ENCODE results near the gene LETM1. TPM values are rescaled to one million over a fixed set of nuclear protein-coding genes. Genes with fewer than 3 reads are reported as not detected.

LETM1 gene
- polyA plus RNA-seq, 3 donors = 14.2 to 45.8 (median 19.9) TPM

DNA sequence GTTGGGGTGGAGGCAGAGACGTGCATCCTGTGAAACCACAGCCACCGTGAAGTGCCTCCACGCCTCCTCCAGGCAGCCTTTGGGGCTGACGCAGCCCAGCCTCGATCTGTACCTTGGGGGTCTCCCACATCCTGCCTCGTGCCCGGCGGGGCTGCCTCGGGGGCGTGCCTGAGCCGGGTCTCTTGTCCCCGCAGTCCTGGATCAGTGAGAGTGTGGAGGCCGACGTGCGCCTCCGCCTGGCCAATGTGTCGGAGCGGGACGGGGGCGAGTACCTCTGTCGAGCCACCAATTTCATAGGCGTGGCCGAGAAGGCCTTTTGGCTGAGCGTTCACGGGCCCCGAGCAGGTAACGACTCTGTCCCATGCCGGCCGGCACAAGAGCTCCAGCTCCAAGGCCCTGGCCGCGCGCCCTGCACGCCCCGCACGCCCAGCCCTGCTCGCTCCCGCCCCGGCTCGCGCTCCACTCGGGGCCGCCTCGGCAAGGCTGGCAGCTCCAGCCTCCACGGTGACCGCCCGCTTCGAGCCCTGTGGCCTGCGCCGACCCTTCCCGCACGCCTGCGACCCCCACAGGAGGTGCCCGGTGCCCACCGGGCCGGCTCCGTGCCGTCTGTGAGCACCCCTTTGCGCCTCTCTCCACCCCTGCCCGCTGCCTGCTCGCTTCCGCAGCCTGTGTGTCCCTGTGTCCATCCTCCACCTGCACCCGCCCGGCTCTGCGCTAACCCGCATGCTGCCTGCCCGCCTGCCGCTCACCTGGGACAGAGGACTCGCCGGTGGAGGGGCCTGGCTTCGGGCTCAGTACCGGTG is 53.0 kb downstream of the LETM1 start:
- WGBS, 3 donors = 90 to 93% (median 92%) methylated on average over 59 to 71 of the region's 71 CpGs
- H3K27ac ChIP-seq (ENCODE audit: low read depth, low read length) = no peak overlapping the region

DNA sequence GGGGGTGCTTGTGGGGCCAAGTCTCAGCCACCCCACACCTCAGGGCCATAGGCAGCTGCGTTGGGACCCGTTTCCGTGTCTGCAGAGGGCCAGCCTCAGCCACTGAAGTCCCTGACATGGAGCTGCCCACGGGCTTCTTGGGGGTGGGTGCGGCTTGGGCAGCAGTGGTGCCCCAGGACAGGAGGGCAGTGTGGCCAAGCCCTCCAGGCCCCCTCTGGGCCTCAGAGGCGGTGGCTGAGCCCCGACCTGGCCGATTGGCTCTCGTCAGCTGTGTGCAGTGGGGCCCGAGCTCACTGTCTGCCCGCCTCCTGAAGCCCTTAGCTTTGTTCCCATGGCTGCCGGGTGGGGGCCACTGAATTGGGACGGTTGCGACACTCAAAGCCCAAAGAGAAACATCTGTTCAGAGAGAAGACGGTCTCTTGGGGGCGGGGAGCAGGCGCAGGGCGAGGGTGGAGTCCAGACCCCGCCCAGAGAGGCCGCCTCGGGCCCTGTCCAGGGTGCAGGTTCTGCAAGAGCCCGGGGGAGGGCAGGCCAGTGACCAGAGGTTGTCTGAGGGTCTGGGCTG is 53.7 kb downstream of the LETM1 start:
- no peak overlapping the region for H3K27ac ChIP-seq (ENCODE audit: low read depth, low read length)
- 58 to 88% (median 64%) methylated on average over 21 to 22 of the region's 22 CpGs for WGBS, 3 donors

GRCh38 chr4:1801286-1801958 is 54.5 kb downstream of the LETM1 start:
- 93 to 96% (median 93%) methylated on average over 48 to 56 of the region's 56 CpGs for whole genome bisulfite sequencing, 3 donors
- H3K27ac ChIP-seq (ENCODE audit: low read depth, low read length) = no peak overlapping the region

DNA sequence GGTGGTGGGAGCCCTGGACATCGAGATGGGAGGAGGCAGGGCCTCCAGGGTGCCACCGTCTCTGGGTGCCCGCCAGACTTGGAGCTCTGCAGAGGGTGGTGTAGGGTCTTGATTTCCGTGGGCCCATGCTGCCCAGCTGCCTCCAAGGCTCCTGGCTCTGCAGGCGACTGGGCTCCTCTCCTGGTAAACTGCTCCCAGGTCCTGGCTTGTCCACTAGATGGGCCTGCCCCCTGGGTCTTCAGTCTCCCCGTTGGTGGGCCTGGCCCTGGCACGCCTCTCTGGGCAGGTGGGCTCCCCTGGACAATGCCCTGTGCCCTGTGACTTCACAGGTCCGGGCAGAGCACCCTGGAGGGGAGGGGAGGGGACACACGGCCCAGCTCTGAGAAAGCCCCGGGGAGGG is 55.2 kb downstream of the LETM1 start:
- H3K27ac ChIP-seq (ENCODE audit: low read depth, low read length) = no peak overlapping the region
- WGBS, 3 donors = 77 to 91% (median 88%) methylated on average over 9 to 10 of the region's 10 CpGs

DNA sequence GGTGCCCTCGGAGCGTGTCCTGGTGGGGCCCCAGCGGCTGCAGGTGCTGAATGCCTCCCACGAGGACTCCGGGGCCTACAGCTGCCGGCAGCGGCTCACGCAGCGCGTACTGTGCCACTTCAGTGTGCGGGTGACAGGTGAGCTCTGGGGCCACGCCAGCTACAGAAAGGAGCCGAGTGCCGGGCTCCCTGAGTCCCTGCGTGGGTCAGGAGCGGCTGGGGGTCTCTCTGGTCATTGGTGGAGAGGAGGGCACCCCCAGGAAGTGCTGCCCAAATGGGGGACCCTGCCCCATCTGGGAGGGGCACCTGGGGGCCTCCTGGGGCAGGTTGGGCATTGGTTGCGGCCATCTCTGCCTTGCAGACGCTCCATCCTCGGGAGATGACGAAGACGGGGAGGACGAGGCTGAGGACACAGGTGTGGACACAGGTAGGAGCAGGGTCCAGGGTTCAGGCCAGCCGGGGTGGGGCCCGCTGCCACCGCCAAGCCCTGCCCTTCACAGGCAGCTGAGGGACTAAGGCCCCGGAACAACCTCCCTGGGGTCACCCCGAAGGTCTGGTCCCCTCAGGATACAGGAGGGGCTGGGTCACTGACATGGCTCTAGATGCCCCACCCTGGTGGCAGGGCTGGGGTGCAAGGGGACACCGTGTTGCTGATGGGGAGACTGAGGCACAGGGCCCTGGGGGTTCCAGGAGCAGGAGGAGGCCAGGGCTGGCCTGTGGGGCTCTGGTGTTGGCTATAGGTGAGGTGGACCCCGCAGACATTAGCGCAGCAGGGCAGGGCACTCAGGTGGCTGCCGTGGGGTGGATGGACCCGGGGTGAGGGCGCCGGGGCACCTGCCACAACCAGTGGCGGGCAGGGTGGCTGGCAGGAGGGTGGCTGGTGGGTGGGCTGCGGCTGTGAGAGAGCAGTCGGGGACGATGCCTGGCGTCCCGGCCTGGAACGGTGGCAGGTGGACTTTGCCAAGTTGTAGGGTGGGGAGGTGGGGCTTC is 56.3 kb downstream of the LETM1 start:
- H3K27ac ChIP-seq (ENCODE audit: low read depth, low read length) = no peak overlapping the region
- WGBS, 3 donors = 88 to 94% (median 92%) methylated on average over 39 to 41 of the region's 41 CpGs

- WGBS, 3 donors = 81 to 90% (median 85%) methylated on average over 30 of the region's 30 CpGs
- no peak overlapping the region for H3K27ac ChIP-seq (ENCODE audit: low read depth, low read length)
These were observed 57.2 kb downstream of the LETM1 start for GRCh38 chr4:1798580-1799386.

GRCh38 chr4:1797861-1798579 is 57.9 kb downstream of the LETM1 start:
- H3K27ac ChIP-seq (ENCODE audit: low read depth, low read length) = no peak overlapping the region
- WGBS, 3 donors = 73 to 84% (median 79%) methylated on average over 24 to 27 of the region's 27 CpGs

- H3K27ac ChIP-seq (ENCODE audit: low read depth, low read length) = no peak overlapping the region
- 69 to 88% (median 81%) methylated on average over 16 of the region's 16 CpGs for WGBS, 3 donors
These were observed 58.6 kb downstream of the LETM1 start for GRCh38 chr4:1797298-1797860.

GRCh38 chr4:1796486-1797204 is 59.3 kb downstream of the LETM1 start:
- no peak overlapping the region for H3K27ac ChIP-seq (ENCODE audit: low read depth, low read length)
- 82 to 95% (median 92%) methylated on average over 14 of the region's 14 CpGs for WGBS, 3 donors

GRCh38 chr4:1795299-1796195 is 60.4 kb downstream of the LETM1 start:
- H3K27ac ChIP-seq (ENCODE audit: low read depth, low read length) = no peak overlapping the region
- 8 to 27% (median 26%) methylated on average over 30 to 32 of the region's 32 CpGs for WGBS, 3 donors

- WGBS, 3 donors = 1% methylated on average over 49 to 68 of the region's 68 CpGs
- H3K27ac ChIP-seq (ENCODE audit: low read depth, low read length) = no peak overlapping the region
These were observed 61.1 kb downstream of the LETM1 start for GRCh38 chr4:1794809-1795298.

GRCh38 chr4:1793940-1794808 is 61.8 kb downstream of the LETM1 start:
- WGBS, 3 donors = 1% methylated on average over 74 to 101 of the region's 101 CpGs
- no peak overlapping the region for H3K27ac ChIP-seq (ENCODE audit: low read depth, low read length)

GRCh38 chr4:1793496-1793840 is 62.5 kb downstream of the LETM1 start:
- no peak overlapping the region for H3K27ac ChIP-seq (ENCODE audit: low read depth, low read length)
- 0 to 2% (median 0%) methylated on average over 10 to 37 of the region's 44 CpGs for whole genome bisulfite sequencing, 3 donors

GRCh38 chr4:1792832-1793495 is 63.0 kb downstream of the LETM1 start, which contains the start of gene FGFR3:
Gene FGFR3 (plus strand): TSS chr4:1793293. CDS start chr4:1793935, 642 bp downstream.
- 2 to 5% (median 3%) methylated on average over 68 to 95 of the region's 95 CpGs for WGBS, 3 donors
- H3K27ac ChIP-seq (ENCODE audit: low read depth, low read length) = no peak within 1 kb of the TSS

Data from adipose tissue (tissue), 3 donors.